ENCODE results near the gene DICER1. TPM values are rescaled to one million over a fixed set of nuclear protein-coding genes. Genes with fewer than 3 reads are reported as not detected.

Gene DICER1
- total RNA-seq, 4 donors from 2014 or later = 43.9 to 72.2 (median 58.4) TPM

DNA sequence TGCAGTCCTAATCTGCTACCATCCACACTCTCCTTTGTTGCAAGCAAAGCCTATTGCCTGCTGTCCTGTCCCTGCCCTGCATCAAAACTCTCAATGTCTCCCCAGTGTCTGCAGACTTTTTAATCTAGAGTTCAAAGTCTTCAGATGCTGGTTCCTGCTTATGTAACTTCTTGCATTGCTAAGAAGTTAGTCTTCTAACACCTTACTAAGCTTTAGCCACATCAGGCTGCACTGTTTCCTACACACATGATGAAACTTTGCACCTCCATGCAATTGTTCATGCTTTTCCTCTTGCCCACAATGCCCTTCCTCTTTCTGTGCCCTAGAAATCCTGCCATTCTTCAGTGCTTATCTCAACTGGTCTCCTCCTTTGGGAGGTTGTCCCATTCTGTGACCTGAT lies 16.2 kb upstream of the DICER1 start:
- Histone ChIP-seq H3K36me3 (no peaks in the 10 kb centered on the region), H3K4me1 (no peaks in the 10 kb centered on the region), H3K27me3 (no peaks in the 10 kb centered on the region), H3K9me3 (no peaks in the 10 kb centered on the region), H3K27ac (replicated peaks in 1 of 4) (no peak overlapping the region), H3K4me3 (no peak overlapping the region)
- no peak for DNase-seq (ENCODE audit: extremely low spot score)
- intact Hi-C loops (cut with DNase I) = no loop called here
- TF ChIP-seq POLR2A (IDR thresholded peaks at IDR 0.05; ENCODE audit: low read depth) (no peak), EP300 (IDR thresholded peaks at IDR 0.05) (no peak), POLR2AphosphoS5 (IDR thresholded peaks at IDR 0.05) (no peak)
- TF ChIP-seq, protein P1, sequence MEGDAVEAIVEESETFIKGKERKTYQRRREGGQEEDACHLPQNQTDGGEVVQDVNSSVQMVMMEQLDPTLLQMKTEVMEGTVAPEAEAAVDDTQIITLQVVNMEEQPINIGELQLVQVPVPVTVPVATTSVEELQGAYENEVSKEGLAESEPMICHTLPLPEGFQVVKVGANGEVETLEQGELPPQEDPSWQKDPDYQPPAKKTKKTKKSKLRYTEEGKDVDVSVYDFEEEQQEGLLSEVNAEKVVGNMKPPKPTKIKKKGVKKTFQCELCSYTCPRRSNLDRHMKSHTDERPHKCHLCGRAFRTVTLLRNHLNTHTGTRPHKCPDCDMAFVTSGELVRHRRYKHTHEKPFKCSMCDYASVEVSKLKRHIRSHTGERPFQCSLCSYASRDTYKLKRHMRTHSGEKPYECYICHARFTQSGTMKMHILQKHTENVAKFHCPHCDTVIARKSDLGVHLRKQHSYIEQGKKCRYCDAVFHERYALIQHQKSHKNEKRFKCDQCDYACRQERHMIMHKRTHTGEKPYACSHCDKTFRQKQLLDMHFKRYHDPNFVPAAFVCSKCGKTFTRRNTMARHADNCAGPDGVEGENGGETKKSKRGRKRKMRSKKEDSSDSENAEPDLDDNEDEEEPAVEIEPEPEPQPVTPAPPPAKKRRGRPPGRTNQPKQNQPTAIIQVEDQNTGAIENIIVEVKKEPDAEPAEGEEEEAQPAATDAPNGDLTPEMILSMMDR (IDR thresholded peaks at IDR 0.05) = no peak

- Histone ChIP-seq H3K9me3 (peaks cover 0 to 5% (median 0%) of the 10 kb centered on the region in 4 donors), H3K27ac (replicated peaks in 1 of 4) (no peak overlapping the region), H3K36me3 (no peaks in the 10 kb centered on the region), H3K27me3 (no peaks in the 10 kb centered on the region), H3K4me1 (peaks cover 0 to 3% (median 0%) of the 10 kb centered on the region in 4 donors), H3K4me3 (no peak overlapping the region)
- TF ChIP-seq POLR2A (IDR thresholded peaks at IDR 0.05; ENCODE audit: low read depth) (no peak), EP300 (IDR thresholded peaks at IDR 0.05) (no peak)
- DNase-seq (ENCODE audit: extremely low spot score) = no peak
- intact Hi-C loops (cut with DNase I) = no loop called here
- 100% methylated on average over 1 of the region's 2 CpGs for WGBS
Measured at GRCh38 chr14:95167177-95167576, 9.8 kb upstream of the DICER1 start.

- Histone ChIP-seq H3K27me3 (no peaks in the 10 kb centered on the region), H3K27ac (replicated peaks in 1 of 4) (no peak overlapping the region), H3K4me1 (peaks cover 0 to 3% (median 0%) of the 10 kb centered on the region in 4 donors), H3K4me3 (no peak overlapping the region), H3K9me3 (peaks cover 0 to 5% (median 0%) of the 10 kb centered on the region in 4 donors), H3K36me3 (no peaks in the 10 kb centered on the region)
- intact Hi-C loops (cut with DNase I) = no loop called here
- no peak for DNase-seq (ENCODE audit: extremely low spot score)
- TF ChIP-seq EP300 (IDR thresholded peaks at IDR 0.05) (no peak), POLR2A (IDR thresholded peaks at IDR 0.05; ENCODE audit: low read depth) (no peak), POLR2AphosphoS5 (IDR thresholded peaks at IDR 0.05) (no peak)
- TF ChIP-seq, protein P1 (IDR thresholded peaks at IDR 0.05) = no peak
- 98% methylated on average over 3 of the region's 3 CpGs for WGBS
Measured at GRCh38 chr14:95165517-95165916, 8.2 kb upstream of the DICER1 start.

DNA sequence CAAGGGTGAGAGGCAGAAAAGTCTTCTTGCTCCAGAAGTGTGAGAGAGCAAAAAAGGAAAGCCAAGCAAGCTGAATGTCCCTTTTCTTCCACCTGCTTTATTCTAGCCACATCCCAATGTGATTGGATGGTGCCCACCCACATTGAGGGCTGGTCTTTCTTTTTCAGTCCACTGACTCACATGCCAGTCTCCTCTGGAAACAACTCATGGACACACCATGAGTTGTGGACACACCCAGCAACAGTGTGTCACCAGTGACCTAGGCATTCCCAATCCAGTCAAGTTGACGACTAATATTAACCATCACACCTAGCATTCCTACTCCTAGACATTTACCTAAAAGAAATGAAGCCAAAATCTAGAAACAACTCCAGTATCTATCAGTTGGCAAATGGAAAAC lies 7.2 kb upstream of the DICER1 start:
- Histone ChIP-seq H3K36me3 (no peaks in the 10 kb centered on the region), H3K27ac (replicated peaks in 1 of 4) (no peak overlapping the region), H3K4me3 (no peak overlapping the region), H3K9me3 (peaks cover 0 to 5% (median 0%) of the 10 kb centered on the region in 4 donors), H3K27me3 (no peaks in the 10 kb centered on the region), H3K4me1 (peaks cover 0 to 3% (median 0%) of the 10 kb centered on the region in 4 donors)
- DNase-seq (ENCODE audit: extremely low spot score) = no peak
- TF ChIP-seq, protein P1 (IDR thresholded peaks at IDR 0.05) = no peak
- TF ChIP-seq POLR2A (IDR thresholded peaks at IDR 0.05; ENCODE audit: low read depth) = no peak
- TF ChIP-seq EP300 (IDR thresholded peaks at IDR 0.05) = no peak
- no peak for TF ChIP-seq POLR2AphosphoS5 (IDR thresholded peaks at IDR 0.05)
- intact Hi-C loops (cut with DNase I) = no loop called here
- 93% methylated on average over 1 of the region's 1 CpG for WGBS

DNA sequence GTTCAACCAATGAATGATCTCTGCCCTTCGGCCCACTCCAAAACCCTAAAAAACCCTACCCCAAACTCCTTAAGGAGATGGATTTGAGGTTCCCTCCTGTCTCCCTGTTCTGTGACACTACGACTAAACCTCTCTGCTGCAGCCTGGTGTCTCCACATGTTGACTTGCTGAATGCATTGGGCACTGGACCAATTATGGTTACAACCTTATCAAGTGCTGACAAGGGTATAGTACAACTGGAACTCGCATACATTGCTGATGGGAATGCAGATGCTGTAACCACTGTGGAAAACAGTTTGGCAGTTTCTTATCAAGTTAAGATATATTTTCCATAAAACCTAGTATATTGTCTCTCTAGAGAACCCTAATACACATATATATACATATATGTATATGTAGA lies 6.3 kb upstream of the DICER1 start:
- TF ChIP-seq POLR2AphosphoS5 (IDR thresholded peaks at IDR 0.05) (no peak), EP300 (IDR thresholded peaks at IDR 0.05) (no peak)
- H3K9me3 ChIP-seq = peaks cover 0 to 5% (median 0%) of the 10 kb centered on the region in 4 donors
- H3K4me3 ChIP-seq = no peak overlapping the region
- intact Hi-C loops (cut with DNase I) = no loop called here
- no peak for DNase-seq (ENCODE audit: extremely low spot score)
- H3K27ac ChIP-seq (replicated peaks in 1 of 4) = no peak overlapping the region
- 94% methylated on average over 3 of the region's 3 CpGs for whole genome bisulfite sequencing
- no peaks in the 10 kb centered on the region for H3K36me3 ChIP-seq
- H3K27me3 ChIP-seq = no peaks in the 10 kb centered on the region
- peaks cover 0 to 3% (median 2%) of the 10 kb centered on the region in 4 donors for H3K4me1 ChIP-seq

DNA sequence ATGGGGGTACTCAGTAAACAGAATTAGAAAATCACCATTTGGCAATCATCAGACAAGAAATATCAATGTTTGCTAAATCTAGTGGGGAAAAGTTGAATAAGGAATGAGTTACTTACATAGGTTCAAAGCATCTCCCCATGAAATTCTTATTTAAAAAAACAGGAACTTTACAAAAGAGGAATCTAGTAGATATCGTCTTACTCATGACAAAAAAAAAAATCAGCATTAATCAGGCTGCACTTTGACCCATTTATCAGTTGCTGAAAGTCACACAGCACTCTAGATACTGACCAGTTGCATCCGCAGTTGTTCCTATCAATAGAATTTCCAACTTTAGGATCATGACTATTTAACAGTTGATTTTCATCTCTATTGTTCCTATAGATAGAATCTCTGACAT lies 5.8 kb upstream of the DICER1 start:
- intact Hi-C loops (cut with DNase I) = no loop called here

More for the DNA sequence above, 5.8 kb upstream of the DICER1 start:
- no peaks in the 10 kb centered on the region for H3K36me3 ChIP-seq
- no peak for DNase-seq (ENCODE audit: extremely low spot score)
- TF ChIP-seq, protein P1 (IDR thresholded peaks at IDR 0.05) = no peak
- TF ChIP-seq POLR2AphosphoS5 (IDR thresholded peaks at IDR 0.05) (no peak), EP300 (IDR thresholded peaks at IDR 0.05) (no peak), POLR2A (IDR thresholded peaks at IDR 0.05; ENCODE audit: low read depth) (no peak)
- no peaks in the 10 kb centered on the region for H3K27me3 ChIP-seq
- no peak overlapping the region for H3K27ac ChIP-seq (replicated peaks in 1 of 4)
- no peak overlapping the region for H3K4me3 ChIP-seq
- peaks cover 0 to 5% (median 0%) of the 10 kb centered on the region in 4 donors for H3K9me3 ChIP-seq
- peaks cover 4 to 8% (median 7%) of the 10 kb centered on the region in 4 donors for H3K4me1 ChIP-seq
- WGBS = 86% methylated on average over 2 of the region's 2 CpGs

Measured in esophagus muscularis mucosa (tissue), 4 donors.